ENCODE results near the gene STAG1.
"Not testable (repeated sequence)": the region's sequence is repeated elsewhere in the genome, so short reads cannot be mapped to it uniquely, and the experiment has no call there.

The STAG1 gene

DNA sequence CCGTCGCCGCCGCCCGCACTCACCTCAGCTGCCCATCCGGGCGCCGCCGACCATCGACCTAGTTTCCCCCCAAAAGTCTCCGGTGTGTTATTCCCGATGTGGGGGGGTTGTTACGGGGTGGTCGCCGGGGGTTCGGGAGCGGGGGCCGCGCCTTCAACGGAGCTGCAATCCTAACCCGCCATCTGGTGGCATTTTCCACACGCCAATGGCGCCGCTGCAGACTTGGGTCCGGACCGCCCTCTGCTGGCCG is at the start of gene STAG1:
STAG1 (minus strand) TSS at position 207 of the 250 bp plus-strand sequence. CDS start 121,480 bp downstream, outside the sequence.
- peak within 1 kb of the TSS; percentile 81 for H3K4me3 ChIP-seq (ENCODE audit: low read depth, low read length)
- no peak for DNase-seq (ENCODE audit: low read depth)
- TF ChIP-seq, protein P1, sequence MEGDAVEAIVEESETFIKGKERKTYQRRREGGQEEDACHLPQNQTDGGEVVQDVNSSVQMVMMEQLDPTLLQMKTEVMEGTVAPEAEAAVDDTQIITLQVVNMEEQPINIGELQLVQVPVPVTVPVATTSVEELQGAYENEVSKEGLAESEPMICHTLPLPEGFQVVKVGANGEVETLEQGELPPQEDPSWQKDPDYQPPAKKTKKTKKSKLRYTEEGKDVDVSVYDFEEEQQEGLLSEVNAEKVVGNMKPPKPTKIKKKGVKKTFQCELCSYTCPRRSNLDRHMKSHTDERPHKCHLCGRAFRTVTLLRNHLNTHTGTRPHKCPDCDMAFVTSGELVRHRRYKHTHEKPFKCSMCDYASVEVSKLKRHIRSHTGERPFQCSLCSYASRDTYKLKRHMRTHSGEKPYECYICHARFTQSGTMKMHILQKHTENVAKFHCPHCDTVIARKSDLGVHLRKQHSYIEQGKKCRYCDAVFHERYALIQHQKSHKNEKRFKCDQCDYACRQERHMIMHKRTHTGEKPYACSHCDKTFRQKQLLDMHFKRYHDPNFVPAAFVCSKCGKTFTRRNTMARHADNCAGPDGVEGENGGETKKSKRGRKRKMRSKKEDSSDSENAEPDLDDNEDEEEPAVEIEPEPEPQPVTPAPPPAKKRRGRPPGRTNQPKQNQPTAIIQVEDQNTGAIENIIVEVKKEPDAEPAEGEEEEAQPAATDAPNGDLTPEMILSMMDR (IDR thresholded peaks at IDR 0.05; ENCODE audit: control insufficient read depth, extremely low read depth, insufficient read depth), result peak; percentile 100

DNA sequence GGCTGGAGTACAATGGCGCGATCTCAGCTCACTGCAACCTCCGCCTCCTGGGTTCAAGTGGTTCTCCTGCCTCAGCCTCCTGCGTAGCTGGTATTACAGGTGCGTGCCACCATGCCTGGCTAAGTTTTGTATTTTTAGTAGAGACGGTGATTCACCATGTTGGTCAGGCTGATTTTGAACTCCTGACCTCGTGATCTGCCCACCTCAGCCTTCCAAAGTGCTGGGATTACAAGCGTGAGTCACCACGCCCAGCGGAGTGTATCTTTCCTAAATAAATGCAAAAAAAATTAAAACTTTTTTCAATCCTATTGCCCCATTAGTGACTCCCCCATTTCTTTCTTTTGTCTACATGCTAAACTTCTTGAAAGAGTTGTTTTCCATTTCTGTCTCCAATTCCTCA is 49.0 kb upstream of the STAG1 start:
- H3K4me3 ChIP-seq (ENCODE audit: low read depth, low read length); DNase-seq (ENCODE audit: low read depth): not testable (repeated sequence)

DNA sequence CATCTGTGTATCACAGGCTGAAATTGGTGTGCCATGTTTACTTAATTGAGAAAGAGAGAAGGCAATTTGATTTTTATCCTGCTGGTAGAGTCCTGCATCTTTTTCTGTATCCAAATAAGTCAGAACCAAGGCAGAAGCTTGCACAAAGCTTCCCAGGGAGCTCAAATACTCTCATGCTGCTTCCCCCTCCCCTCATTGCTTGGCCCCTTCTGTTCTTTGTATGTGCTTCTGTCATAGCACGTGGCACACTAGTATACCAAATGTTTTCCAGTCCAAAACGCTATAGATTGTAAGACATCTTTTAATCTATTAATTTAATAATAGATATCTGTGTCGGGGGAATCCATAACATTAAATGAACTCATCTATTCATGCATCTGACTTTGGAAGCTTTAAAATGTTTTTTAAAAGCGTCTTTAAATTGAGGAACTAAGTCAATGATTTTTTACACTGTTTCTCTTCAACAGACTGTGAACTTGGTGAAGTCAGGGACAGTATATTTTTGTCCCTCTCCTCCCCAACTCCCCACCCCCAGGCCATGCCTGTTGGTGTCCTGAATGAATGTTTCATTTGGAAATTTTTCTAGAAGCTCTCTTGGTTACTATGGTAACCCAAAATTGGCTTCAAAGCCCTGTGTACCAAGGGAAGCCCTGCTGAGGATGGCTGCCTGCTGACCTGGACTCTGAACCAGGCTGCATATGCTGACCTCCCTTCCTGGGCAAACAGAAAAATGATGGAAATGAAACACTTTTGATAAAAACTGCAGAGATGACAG is 40.6 kb upstream of the STAG1 start:
- TF ChIP-seq, protein P1 (IDR thresholded peaks at IDR 0.05; ENCODE audit: control insufficient read depth, extremely low read depth, insufficient read depth), result no peak
- DNase-seq (ENCODE audit: low read depth), result no peak
- H3K4me3 ChIP-seq (ENCODE audit: low read depth, low read length), result no peak overlapping the region

DNA sequence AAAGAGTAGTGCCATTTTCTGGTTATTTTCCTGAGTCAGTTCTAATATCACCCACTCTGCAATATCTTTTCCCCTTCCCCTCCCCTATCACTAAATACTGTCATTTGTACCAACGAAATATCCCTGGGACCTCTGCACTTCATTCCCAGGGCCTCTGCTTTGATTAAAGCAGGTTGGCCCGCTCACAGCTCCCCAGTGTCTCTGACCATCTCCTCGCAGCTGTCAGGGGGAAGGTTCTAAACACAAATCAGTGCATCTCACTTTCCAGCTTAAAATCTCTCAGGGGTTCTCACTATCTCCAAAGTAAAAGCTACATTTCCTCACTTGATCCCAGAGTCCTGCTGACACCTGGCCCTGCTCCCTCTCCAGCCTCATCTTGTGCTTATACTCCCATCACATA is 38.6 kb upstream of the STAG1 start:
- TF ChIP-seq, protein P1 (IDR thresholded peaks at IDR 0.05; ENCODE audit: control insufficient read depth, extremely low read depth, insufficient read depth), result no peak
- no peak for DNase-seq (ENCODE audit: low read depth)
- H3K4me3 ChIP-seq (ENCODE audit: low read depth, low read length), result no peak overlapping the region

DNA sequence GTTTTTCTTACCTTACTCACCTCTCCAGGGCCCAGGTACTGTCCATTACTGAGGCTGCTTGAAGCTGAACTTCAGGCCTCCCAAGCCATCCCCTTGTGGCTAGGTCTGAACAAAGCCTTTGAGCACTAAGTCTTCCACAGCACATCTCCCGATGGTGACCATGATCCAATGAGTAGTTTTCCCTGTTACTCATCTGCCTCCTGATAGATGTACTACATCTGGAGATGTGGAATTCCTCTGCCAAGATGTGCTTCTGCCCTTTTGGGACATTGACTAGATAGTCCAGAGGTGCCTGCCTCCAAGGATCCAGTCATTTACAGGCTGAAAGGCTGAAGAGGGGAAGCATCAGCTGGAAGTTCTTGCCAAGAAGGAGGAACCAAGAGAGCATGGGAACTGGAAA is 37.8 kb upstream of the STAG1 start:
- no peak for DNase-seq (ENCODE audit: low read depth)
- TF ChIP-seq, protein P1 (IDR thresholded peaks at IDR 0.05; ENCODE audit: control insufficient read depth, extremely low read depth, insufficient read depth), result no peak
- no peak overlapping the region for H3K4me3 ChIP-seq (ENCODE audit: low read depth, low read length)

DNA sequence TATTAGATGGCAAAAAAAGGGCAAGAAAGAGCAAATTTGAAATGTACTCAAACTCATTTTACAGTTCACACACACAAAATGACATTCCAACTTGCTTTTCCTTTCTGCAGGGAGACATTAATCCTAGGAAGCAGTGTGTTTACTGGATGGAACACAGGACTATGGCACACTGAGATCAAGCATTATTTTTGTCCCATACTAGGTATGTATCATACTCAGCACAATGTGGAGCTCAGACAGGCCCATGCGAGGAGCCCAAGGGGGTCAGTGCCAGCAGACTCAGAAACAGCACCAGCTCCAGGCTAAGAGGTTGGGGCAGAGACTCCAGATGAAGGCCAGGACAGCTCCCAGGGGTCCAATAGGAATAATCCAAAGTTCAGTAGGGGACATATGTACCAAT is 36.0 kb upstream of the STAG1 start:
- no peak overlapping the region for H3K4me3 ChIP-seq (ENCODE audit: low read depth, low read length)
- TF ChIP-seq, protein P1 (IDR thresholded peaks at IDR 0.05; ENCODE audit: control insufficient read depth, extremely low read depth, insufficient read depth), result no peak
- no peak for DNase-seq (ENCODE audit: low read depth)

DNA sequence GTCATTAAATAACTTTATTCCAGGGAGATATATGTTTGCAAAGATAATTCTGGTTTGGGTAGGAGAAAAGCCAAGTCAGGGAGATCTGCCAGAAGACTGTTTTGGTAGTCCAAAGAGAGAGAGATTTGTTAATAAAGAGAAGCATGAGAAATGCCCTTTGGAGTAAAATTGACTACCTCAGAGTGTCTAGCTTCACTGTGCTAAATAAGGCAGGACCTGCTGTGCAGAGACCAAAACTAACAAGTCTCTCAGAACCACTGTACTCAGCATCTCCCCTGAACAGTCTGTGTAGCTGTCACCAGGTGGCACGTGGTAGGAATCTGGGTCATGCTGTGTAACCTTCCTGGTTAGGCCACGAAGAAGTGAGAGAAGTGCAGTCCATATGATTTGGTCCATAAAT is 35.2 kb upstream of the STAG1 start:
- TF ChIP-seq, protein P1 (IDR thresholded peaks at IDR 0.05; ENCODE audit: control insufficient read depth, extremely low read depth, insufficient read depth), result no peak
- no peak overlapping the region for H3K4me3 ChIP-seq (ENCODE audit: low read depth, low read length)
- DNase-seq (ENCODE audit: low read depth), result peak; percentile 19

All from LNCaP clone FGC (cell line).